PFSK-1 (cell line): Measurements from ENCODE around the gene PKM.

Experiments
- FOXP2 ChIP-seq: optimal IDR thresholded peaks from 2 replicates; pipeline ENCODE3; 2011; ENCODE audit warnings: borderline replicate concordance, control low read depth, inconsistent platforms; ENCODE audit not compliant: insufficient read depth; ENCODE audit errors: extremely low read length, extremely low read depth
- POLR2AphosphoS5 ChIP-seq: IDR thresholded peaks from 2 replicates; pipeline ENCODE4 v1.6.1; 2012; ENCODE audit warnings: low read depth, mild to moderate bottlenecking, control low read depth, low read length, moderate library complexity
- REST ChIP-seq, 2 experiments: IDR thresholded peaks; 2 replicates each; pipeline versions ENCODE4 v1.6.1 to v1.8.0; 2011 to 2012; ENCODE audit warnings: low read depth in 2 of 2, low read length in 2 of 2, control low read depth in 1 of 2, inconsistent platforms in 1 of 2, mild to moderate bottlenecking in 1 of 2, moderate library complexity in 1 of 2; ENCODE audit not compliant: insufficient read depth in 1 of 2
- SIN3A ChIP-seq: IDR thresholded peaks from 2 replicates; pipeline ENCODE4 v1.6.1; 2012; ENCODE audit warnings: mild to moderate bottlenecking, low read length, moderate library complexity, borderline replicate concordance; ENCODE audit not compliant: insufficient read depth
- TAF1 ChIP-seq: IDR thresholded peaks from 2 replicates; pipeline ENCODE4 v1.6.1; 2012; ENCODE audit warnings: low read length, control low read depth, borderline replicate concordance; ENCODE audit not compliant: insufficient read depth

PKM gene

DNA sequence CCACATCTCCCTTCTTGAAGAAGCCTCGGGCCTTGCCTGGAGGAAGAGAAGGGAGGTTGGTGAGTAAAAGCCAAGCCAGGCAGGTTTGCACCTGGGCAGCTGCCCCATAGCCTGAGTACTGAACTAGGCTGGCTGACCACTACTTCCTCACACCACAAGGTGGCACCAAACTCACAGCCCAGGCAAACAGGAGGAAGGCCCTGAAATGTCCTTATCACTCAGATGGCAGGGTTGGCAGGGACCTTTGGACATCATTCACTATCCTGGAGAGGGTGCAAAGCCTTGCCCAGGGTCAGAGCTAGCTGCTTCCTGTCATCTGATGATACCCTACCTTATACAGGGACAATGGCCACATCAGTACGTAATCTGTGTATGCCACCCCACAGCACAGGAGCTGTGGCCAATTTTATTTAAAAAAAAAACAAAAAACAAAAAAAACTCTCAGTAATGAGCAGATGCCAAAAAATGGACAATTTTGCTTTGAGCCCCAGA lies 31.2 kb downstream of the PKM start:
- TF ChIP-seq REST (IDR thresholded peaks at IDR 0.05; ENCODE audit: insufficient read depth in 1 of 2, low read depth in 2 of 2, low read length in 2 of 2) (no peak), FOXP2 (no peak), SIN3A (no peak), TAF1 (no peak), POLR2AphosphoS5 (no peak; the same call in 1 of the 2 replicates)

DNA sequence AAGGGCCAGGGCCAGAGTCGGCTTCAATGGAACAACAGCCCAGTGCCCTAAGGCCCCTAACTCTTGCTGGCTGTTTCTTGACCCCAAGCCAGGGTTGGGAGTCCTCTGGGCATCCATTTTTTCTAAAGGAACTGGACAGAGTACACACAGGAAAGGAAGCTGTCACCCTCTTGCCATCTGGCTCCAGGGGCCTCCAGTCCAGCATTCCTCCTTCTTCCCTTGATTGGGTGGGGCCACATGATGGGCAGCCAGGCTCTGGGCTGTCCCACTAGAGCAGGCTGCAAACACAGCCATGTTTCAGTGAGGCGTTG lies 31.8 kb downstream of the PKM start:
- TF ChIP-seq SIN3A (no peak), TAF1 (no peak), FOXP2 (no peak), POLR2AphosphoS5 (no peak), REST (IDR thresholded peaks at IDR 0.05; ENCODE audit: insufficient read depth in 1 of 2, low read depth in 2 of 2, low read length in 2 of 2) (no peak)

DNA sequence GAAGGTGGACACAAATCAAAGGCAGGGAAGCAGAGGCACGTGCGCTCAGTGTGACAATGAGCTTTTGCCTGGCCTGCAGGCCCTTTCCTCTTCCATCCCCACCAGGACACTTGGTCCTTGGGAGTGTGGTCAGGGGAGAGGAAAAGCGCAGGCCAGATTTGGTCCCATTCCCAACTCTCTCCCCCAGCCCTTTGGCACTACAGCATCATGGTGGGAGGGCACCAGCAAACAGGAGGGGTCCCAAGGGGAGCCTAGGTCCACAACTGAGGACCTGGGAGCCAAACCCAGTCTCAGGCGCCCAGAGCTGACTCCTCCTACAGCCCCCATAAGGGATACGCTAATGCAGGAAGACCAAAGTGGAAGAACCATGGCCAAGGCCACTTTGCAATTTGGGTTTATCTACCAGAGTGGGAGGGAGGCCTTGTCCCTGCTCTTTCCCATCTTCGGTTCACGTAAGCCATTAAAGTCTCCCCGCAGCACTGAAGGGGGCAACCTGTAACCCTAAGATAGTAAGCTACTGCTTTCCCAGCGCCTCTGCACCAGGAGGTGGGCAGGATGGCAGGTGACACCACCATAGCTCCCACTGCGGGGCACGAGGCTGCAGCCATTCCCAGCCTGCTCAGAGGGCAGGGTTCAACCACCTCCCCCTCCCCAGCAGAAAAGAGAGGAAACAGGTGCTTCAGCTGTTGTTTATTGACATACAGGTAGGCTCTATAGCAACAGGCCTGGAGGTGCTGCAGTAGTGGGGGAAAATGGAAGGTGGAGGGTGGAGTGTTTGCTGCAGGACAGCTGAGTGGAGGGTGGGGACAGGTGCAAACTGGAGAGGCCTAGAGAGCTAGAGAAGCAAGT lies 32.4 kb downstream of the PKM start:
- no peak for TF ChIP-seq FOXP2
- no peak; the same call in 1 of the 2 replicates for TF ChIP-seq POLR2AphosphoS5
- TF ChIP-seq SIN3A: no peak
- TF ChIP-seq TAF1: no peak
- no peak for TF ChIP-seq REST (IDR thresholded peaks at IDR 0.05; ENCODE audit: insufficient read depth in 1 of 2, low read depth in 2 of 2, low read length in 2 of 2)

DNA sequence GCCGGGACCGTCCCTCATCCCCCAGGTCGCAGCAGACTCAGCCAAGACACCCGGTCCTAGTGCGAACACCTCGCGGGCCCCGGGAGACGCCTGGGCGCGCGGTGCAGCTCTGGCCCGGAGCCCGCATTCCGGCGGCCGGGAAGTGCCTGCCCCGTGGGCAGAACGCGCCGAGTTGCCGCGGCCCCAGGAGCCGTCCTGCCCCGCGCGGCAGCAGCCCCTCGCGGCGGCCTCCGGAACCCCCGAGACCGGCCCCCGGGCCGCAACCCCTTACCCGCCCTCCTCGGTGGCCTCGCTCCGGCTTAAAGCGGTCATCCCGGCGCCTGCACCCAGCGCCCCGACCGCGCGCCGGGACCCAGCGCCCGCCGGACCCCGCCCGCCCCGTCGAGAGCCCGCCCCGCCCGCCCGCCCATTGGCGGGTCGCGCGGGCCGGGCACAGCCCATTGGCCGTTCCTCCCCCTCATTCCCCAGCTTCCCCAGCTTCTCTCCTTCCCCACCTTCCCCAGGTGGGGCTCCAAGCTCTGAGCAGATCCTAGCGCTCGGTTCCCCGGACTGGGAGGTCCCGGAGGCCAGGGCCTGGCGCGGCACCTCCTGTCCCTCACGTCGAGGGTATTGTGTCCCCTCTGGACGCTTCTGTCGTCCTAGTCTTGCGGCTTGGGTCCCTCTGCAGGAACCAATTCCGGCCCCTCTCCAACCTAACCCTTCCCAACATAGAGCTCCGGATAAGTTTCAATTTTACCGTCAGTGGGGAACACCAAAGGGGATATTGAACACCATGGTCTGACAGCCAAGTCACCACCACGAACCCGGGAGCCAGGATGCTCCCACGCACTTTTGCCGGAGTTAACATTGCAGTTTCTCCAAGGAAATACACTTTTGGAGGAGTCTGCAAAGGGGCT lies 33.3 kb downstream of the PKM start, which contains the start of gene GRAMD2A:
TSS of gene GRAMD2A (minus strand) at position 328 of the 896 bp plus-strand sequence.
- no peak for TF ChIP-seq REST (IDR thresholded peaks at IDR 0.05; ENCODE audit: insufficient read depth in 1 of 2, low read depth in 2 of 2, low read length in 2 of 2)
- TF ChIP-seq POLR2AphosphoS5: 0 out of 2 replicates have a peak, but pooled peaks have one; percentile 40
